Effector memory CD8-positive, alpha-beta T cell (primary cell): ENCODE measurements around the gene RNF2.
"Not testable (repeated sequence)": the region's sequence is repeated elsewhere in the genome, so short reads cannot be mapped to it uniquely, and the experiment has no call there.

Experiments
- ATAC-seq: fragments of 150-1000 bp; cut with Tn5 transposase; replicated peaks from 2 replicates; pipeline ENCODE4 v1.10.0; 2021; ENCODE audit warnings: mild to moderate bottlenecking, moderate library complexity
- DNase-seq, 3 experiments: peaks; one replicate each; pipeline ENCODE4 v3.0.0; 2021
- H3K27ac Mint-ChIP-seq, 2 donors: one replicate each; pipeline ENCODE4 v1.8.0; 2022; ENCODE audit warnings: mild to moderate bottlenecking in 2 of 2, mixed read lengths in 2 of 2, moderate library complexity in 2 of 2
- H3K27me3 Mint-ChIP-seq, 2 donors: one replicate each; pipeline ENCODE4 v1.8.0; 2022; ENCODE audit warnings: mixed read lengths in 2 of 2
- H3K36me3 Mint-ChIP-seq: one replicate; pipeline ENCODE4 v1.8.0; 2022; ENCODE audit warnings: mild to moderate bottlenecking, moderate library complexity, mixed read lengths; ENCODE audit not compliant: insufficient read depth
- H3K4me1 Mint-ChIP-seq, 2 donors: one replicate each; pipeline ENCODE4 v1.8.0; 2022; ENCODE audit warnings: low read depth in 2 of 2, mixed read lengths in 2 of 2
- H3K4me3 Mint-ChIP-seq, 2 donors: one replicate each; pipeline ENCODE4 v1.8.0; 2022; ENCODE audit warnings: mild to moderate bottlenecking in 2 of 2, mixed read lengths in 2 of 2, moderate library complexity in 2 of 2
- H3K9me3 Mint-ChIP-seq, 2 donors: one replicate each; pipeline ENCODE4 v1.8.0; 2022; ENCODE audit warnings: mixed read lengths in 2 of 2

RNF2 gene

DNA sequence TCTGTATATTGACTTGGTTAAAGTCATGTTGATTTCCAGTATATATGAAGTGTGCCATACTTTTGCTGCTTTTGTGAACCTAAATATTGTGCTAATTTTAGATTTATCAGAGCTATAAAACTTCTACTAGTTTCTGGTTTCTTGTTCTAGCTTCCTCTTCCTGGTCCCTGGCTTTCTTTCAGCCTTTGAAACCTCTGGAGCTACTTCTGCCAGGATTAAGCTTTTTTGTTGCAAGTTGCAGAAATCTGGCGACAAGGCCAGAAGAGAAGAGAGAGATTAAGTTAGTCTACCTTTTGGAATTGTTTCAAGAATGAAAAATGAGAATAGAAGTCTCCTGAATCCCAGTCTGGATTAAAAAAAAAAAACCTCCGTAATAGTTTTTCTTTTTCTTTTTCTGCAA lies 13.5 kb downstream of the RNF2 start:
- no peaks in the 10 kb centered on the region for H3K27me3 Mint-ChIP-seq
- H3K4me3 Mint-ChIP-seq = no peak overlapping the region
- H3K36me3 Mint-ChIP-seq = peaks cover 12% of the 10 kb centered on the region
- no peaks in the 10 kb centered on the region for H3K9me3 Mint-ChIP-seq
- no peak for ATAC-seq
- peaks cover 35 to 53% of the 10 kb centered on the region in 2 donors for H3K4me1 Mint-ChIP-seq
- no peak for DNase-seq
- peak overlapping the region in 1 of 2 donors; percentile 15 for H3K27ac Mint-ChIP-seq

DNA sequence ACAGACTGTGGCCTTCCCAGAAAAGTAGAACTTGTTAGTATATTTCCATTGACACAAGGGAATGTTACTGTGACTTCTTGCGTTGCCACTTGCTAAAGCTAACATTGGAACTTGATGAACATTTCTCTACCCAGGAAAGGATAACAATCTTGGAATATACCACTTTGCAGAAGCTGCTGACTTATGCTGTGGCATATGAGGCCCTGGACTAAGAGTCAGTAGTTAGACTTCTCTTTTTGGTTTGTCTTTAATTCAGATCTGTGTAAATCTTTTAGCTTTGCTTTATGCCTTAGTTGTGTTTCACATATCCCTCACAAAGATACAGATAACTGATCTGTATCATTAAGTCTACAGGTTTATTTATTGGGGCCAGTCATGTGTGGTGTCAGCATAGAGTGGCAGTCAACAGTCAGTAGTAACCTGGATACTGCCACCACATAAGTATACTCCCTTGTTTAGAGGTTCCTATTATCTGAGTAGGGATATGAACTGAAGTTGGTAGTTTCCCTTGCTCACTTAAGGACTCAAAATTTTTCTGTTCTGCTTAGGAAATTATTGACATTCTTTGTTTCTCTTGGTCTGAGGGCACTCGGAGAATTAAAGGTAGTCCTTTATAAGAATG lies 14.7 kb downstream of the RNF2 start:
- H3K36me3 Mint-ChIP-seq = peaks cover 8% of the 10 kb centered on the region
- H3K27me3 Mint-ChIP-seq = no peaks in the 10 kb centered on the region
- no peaks in the 10 kb centered on the region for H3K9me3 Mint-ChIP-seq
- H3K4me1 Mint-ChIP-seq = peaks cover 37 to 55% of the 10 kb centered on the region in 2 donors
- H3K4me3 Mint-ChIP-seq = no peak overlapping the region
- no peak overlapping the region for H3K27ac Mint-ChIP-seq
- ATAC-seq (no peak), DNase-seq (no peak)

DNA sequence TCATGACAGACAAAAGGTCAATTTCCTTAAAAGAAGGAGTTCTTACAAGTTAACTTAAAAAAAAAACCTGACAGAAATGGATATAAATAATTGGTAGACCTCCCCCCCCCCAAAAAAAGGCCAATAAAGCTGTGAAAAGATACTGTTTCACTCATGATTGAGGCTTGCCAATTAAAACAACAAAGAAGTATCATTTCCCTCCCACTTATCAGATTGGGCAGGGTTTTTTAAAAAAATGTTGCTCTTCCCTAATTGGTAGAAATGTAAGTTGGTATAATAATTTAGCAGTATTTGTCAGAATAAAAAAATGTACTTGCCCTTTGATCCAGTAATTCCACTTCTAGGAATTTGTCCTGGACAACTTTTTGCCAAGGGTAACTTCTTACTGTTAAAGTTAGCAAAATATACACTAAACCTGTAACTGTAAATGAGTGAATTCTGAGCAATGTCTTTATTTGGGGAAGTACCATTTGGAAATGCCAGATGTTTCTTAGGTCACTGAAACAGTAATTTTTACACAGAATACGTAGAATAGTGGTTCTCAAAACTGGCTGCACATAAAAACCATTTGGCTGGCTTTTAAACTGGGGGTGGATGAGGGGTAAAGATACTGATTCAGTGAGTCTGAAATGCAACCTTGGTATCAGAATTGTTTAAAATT lies 17.5 kb downstream of the RNF2 start:
- Mint-ChIP-seq H3K27me3 (no peaks in the 10 kb centered on the region), H3K4me1 (peaks cover 44 to 64% of the 10 kb centered on the region in 2 donors), H3K27ac (no peak overlapping the region), H3K9me3 (no peaks in the 10 kb centered on the region), H3K36me3 (peaks cover 2% of the 10 kb centered on the region), H3K4me3 (no peak overlapping the region)
- DNase-seq = no peak
- no peak for ATAC-seq

DNA sequence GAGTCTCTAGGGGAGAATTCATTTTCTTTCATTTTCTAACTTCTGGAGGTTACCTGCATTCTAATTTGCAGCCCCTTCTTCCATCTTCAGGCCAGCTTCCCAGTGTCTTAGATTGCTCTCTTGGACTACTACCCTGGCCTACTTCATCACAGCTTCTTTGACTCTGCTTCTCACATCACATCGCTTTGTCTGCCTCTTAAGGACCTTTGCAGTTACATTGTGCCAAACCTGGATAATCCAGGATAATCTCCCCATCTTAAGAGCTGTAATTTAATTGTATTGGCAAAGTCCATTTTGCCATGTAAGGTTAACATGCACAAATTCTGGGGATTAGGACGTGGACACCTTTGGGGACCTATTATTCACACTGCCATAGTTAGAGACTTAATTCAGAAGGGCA lies 18.4 kb downstream of the RNF2 start:
- DNase-seq (no peak), ATAC-seq (no peak)
- no peaks in the 10 kb centered on the region for H3K9me3 Mint-ChIP-seq
- peaks cover 45 to 65% of the 10 kb centered on the region in 2 donors for H3K4me1 Mint-ChIP-seq
- H3K36me3 Mint-ChIP-seq = no peaks in the 10 kb centered on the region
- H3K27me3 Mint-ChIP-seq = no peaks in the 10 kb centered on the region
- no peak overlapping the region for H3K4me3 Mint-ChIP-seq
- no peak overlapping the region for H3K27ac Mint-ChIP-seq

DNA sequence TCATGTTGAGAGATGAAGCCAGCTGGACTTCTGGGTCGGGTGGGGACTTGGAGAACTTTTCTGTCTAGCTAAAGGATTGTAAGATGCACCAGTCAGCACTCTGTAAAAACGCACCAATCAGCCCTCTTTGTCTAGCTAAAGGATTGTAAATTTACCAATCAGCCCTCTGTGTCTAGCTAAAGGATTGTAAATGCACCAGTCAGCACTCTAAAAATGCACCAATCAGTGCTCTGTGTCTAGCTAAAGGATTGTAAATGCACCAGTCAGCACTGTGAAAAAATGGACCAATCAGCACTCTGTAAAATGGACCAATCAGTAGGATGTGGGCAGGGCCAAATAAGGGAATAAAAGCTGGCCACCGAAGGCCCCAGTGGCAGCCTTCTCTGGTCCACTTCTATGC lies 19.6 kb downstream of the RNF2 start:
- H3K4me1 Mint-ChIP-seq = peaks cover 42 to 56% of the 10 kb centered on the region in 2 donors
- not testable (repeated sequence) for H3K27ac Mint-ChIP-seq, H3K9me3 Mint-ChIP-seq, ATAC-seq, H3K27me3 Mint-ChIP-seq, H3K4me3 Mint-ChIP-seq, H3K36me3 Mint-ChIP-seq, DNase-seq

DNA sequence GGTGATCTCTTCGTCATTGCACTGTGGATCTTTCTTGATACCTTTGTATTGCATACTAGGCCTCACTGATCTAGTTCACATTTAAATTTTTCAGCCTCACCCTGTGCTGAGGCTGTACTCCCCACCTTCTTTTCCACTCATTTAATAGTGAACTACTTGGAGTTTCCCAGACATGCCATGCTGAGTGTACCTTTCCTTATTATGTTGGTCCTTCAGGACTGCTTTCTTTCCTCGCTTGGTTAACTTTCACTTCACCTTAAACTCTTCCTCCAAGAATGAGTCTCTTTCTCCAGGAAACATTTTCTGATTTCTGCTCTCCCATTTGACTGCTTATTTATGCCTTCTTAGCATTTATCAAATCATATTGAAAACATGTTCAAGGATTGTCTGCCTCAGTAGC lies 20.8 kb downstream of the RNF2 start:
- no peaks in the 10 kb centered on the region for H3K36me3 Mint-ChIP-seq
- H3K27me3 Mint-ChIP-seq = no peaks in the 10 kb centered on the region
- no peak overlapping the region for H3K27ac Mint-ChIP-seq
- peaks cover 36 to 48% of the 10 kb centered on the region in 2 donors for H3K4me1 Mint-ChIP-seq
- ATAC-seq = no peak
- no peak overlapping the region for H3K4me3 Mint-ChIP-seq
- H3K9me3 Mint-ChIP-seq = no peaks in the 10 kb centered on the region
- DNase-seq = no peak

DNA sequence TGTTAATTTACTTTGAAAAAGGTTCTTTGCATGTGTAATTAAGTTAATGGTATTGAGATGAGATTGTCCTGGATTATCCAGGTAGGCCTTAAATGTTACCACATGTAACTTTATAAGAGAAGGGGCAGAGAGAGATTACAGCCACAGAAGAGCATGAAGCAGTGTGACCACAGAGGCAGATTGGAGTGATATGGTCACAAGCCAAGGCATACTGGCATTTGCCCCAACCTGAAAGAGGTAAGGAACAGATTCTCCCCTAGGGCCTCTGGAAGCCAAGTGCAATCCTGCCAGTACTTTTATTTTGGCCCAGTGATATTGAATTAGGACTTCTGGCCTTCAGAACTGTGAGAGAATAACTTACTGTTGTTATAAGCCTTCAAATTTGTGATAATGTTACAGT lies 23.0 kb downstream of the RNF2 start:
- ATAC-seq (no peak), DNase-seq (no peak)
- Mint-ChIP-seq H3K27ac (no peak overlapping the region), H3K4me3 (no peak overlapping the region), H3K27me3 (no peaks in the 10 kb centered on the region), H3K9me3 (no peaks in the 10 kb centered on the region), H3K36me3 (no peaks in the 10 kb centered on the region), H3K4me1 (peaks cover 35 to 46% of the 10 kb centered on the region in 2 donors)

DNA sequence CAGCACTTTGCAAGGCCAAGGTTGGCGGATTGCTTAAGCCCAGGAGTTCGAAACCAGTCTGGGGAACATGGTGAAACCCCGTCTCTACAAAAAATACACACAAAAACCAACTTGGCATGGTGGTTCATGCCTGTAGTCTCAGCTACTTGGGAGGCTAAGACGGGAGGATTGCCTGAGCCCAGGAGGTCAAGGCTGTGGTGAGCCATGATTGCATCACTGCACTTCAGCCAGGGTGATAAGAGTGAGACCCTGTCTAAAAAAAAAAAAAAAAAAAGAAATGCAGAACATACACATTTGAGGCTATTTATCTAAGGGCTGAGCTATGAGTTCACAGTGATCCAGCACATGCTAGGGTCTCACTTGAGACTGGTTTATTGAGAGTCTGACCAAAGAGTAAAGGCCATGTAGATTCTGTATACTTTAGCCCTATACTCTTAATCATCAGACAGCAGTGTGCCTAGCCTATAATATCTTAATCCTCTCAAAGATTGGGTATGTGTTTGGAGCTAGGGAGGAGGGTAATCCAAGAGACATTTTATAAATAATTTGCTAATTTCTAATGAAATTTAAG lies 23.9 kb downstream of the RNF2 start:
- ATAC-seq = no peak
- Mint-ChIP-seq H3K36me3 (no peaks in the 10 kb centered on the region), H3K4me3 (no peak overlapping the region), H3K9me3 (no peaks in the 10 kb centered on the region), H3K27ac (peak overlapping the region in 1 of 2 donors; percentile 11), H3K4me1 (peaks cover 34 to 49% of the 10 kb centered on the region in 2 donors), H3K27me3 (no peaks in the 10 kb centered on the region)
- no peak for DNase-seq

DNA sequence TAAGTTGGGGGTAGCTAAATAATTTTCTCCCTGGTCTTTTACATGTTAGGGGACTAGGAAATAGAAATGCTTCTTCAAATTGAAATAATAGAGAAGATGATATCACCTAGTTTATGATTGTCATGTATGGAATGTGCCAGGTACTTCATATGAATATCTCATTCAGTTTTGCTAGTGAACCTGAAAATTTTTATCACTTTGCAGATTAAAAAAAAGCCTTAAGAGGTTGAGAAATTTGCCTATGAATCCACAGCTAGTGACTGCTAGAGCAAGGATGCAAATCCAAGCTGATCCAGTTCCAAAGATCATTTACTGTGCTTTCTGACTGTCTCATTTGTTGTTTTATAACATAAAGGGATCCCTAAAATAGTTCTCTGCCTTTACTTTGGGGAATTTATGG lies 24.7 kb downstream of the RNF2 start:
- no peak for DNase-seq
- Mint-ChIP-seq H3K9me3 (no peaks in the 10 kb centered on the region), H3K4me1 (peaks cover 32 to 52% of the 10 kb centered on the region in 2 donors), H3K4me3 (no peak overlapping the region), H3K27ac (no peak overlapping the region), H3K27me3 (no peaks in the 10 kb centered on the region), H3K36me3 (no peaks in the 10 kb centered on the region)
- ATAC-seq = no peak

DNA sequence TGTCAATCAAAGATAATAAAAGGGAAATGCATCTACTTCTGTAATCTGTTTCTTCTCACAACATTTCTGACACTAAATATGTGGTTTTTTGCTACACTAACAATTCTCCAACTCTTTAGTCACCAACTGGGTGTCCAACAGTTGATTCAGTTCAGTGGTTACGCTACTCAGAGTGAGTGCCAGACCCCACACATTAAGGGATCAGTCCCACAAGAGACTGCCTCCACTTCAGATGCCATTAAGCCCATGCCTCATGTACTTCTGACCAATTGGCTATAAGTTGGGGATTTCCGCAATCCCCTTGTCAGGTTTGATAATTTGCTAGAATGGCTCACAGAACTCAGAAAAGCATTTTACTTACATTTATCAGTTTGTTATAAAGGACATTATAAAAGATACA lies 28.4 kb downstream of the RNF2 start:
- Mint-ChIP-seq H3K4me1 (peaks cover 22 to 43% of the 10 kb centered on the region in 2 donors), H3K27me3 (no peaks in the 10 kb centered on the region), H3K36me3 (no peaks in the 10 kb centered on the region), H3K27ac (peak overlapping the region in 1 of 2 donors; percentile 39), H3K9me3 (no peaks in the 10 kb centered on the region), H3K4me3 (no peak overlapping the region)
- DNase-seq (no peak), ATAC-seq (no peak)

DNA sequence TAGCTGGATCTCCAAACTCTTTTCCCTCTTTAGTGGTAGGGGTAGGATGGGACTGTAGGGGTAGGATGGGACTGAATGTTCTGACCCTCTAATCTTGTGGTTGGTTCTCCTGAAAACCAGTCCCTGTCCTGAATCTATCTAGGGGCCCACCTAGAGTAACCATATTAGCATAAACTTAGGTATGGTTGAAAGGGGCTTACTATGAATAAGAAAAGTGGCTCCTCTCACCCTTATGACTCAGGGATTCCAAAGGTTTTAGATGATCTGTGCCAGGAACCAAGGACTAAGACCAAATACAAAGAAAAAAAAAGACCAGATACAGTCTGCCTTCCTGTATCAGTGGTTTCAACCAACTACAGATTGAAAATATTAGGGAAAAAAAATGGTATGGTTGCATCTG lies 28.9 kb downstream of the RNF2 start:
- no peak for DNase-seq
- H3K9me3 Mint-ChIP-seq = no peaks in the 10 kb centered on the region
- no peaks in the 10 kb centered on the region for H3K27me3 Mint-ChIP-seq
- H3K36me3 Mint-ChIP-seq = no peaks in the 10 kb centered on the region
- H3K27ac Mint-ChIP-seq = no peak overlapping the region
- H3K4me1 Mint-ChIP-seq = peaks cover 24 to 47% of the 10 kb centered on the region in 2 donors
- no peak overlapping the region for H3K4me3 Mint-ChIP-seq
- no peak for ATAC-seq

DNA sequence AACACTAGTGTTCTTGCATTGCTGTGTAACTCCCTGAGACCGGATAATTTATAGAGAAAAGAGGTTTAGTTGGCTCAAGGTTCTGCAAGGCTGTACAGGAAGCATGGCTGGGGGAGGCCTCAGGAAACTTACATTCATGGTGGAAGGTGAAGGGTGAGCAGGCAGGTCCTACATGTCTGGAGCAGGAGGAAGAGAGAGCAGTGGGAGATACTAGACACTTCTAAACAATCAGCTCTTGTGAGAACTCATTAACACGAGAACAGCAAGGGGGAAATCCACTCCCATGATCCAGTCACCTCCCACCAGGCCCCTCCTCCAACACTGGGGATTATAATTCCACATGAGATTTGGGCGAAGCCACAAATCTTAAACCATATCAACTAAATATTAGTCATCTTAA lies 30.1 kb downstream of the RNF2 start:
- peaks cover 28 to 53% of the 10 kb centered on the region in 2 donors for H3K4me1 Mint-ChIP-seq
- no peak for ATAC-seq
- no peaks in the 10 kb centered on the region for H3K36me3 Mint-ChIP-seq
- no peak overlapping the region for H3K4me3 Mint-ChIP-seq
- no peaks in the 10 kb centered on the region for H3K9me3 Mint-ChIP-seq
- H3K27me3 Mint-ChIP-seq = no peaks in the 10 kb centered on the region
- peak overlapping the region in 1 of 2 donors; percentile 8 for H3K27ac Mint-ChIP-seq
- DNase-seq = no peak

DNA sequence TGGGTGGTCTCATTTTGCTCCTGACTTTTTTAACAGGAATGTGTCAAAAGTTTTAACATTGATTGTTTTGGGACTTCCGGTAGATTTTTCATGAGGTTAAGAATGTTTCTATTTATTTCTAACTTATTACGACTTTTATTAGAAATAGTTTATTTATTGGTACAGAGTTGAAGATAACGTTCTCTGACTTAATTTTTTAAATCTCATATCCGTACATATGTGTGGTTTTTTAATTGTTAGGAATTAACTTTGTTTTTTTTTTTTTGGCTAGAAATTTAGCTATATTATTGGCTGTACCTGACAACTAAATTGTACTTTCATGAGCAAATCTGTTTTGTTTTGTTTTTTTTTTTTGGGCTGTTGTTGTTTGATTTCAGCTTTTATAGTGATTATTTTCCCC lies 32.0 kb downstream of the RNF2 start:
- H3K4me3 Mint-ChIP-seq = no peak overlapping the region
- H3K36me3 Mint-ChIP-seq = no peaks in the 10 kb centered on the region
- ATAC-seq (no peak), DNase-seq (no peak)
- H3K4me1 Mint-ChIP-seq = peaks cover 18 to 50% of the 10 kb centered on the region in 2 donors
- no peak overlapping the region for H3K27ac Mint-ChIP-seq
- H3K27me3 Mint-ChIP-seq = no peaks in the 10 kb centered on the region
- no peaks in the 10 kb centered on the region for H3K9me3 Mint-ChIP-seq

DNA sequence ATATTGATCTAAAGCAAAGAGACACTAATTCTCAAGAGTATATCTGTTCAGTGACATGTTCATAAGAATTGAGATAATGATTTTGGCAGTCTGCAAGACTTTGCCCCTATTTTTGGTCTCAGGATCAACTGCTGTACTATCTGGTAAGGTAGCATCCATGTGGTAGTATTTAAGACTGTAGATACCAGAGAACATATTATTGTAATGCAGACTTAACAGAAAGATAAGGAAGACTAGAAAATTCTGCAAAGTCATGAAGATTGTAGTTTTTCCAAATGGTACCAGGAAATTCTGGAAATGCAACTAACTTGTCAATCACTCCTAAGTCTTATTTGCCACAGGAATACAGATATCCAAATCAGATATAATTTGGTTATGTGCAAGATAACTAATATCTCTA lies 35.1 kb downstream of the RNF2 start:
- no peak for DNase-seq
- H3K9me3 Mint-ChIP-seq = no peaks in the 10 kb centered on the region
- peaks cover 17 to 45% of the 10 kb centered on the region in 2 donors for H3K4me1 Mint-ChIP-seq
- H3K27me3 Mint-ChIP-seq = no peaks in the 10 kb centered on the region
- no peak for ATAC-seq
- H3K4me3 Mint-ChIP-seq = no peak overlapping the region
- H3K27ac Mint-ChIP-seq = no peak overlapping the region
- H3K36me3 Mint-ChIP-seq = no peaks in the 10 kb centered on the region
